Measurements from ENCODE around the gene SMAD2.
A peak's percentile ranks its signal among the peaks of the same experiment; 100 is the strongest.

Gene SMAD2

DNA sequence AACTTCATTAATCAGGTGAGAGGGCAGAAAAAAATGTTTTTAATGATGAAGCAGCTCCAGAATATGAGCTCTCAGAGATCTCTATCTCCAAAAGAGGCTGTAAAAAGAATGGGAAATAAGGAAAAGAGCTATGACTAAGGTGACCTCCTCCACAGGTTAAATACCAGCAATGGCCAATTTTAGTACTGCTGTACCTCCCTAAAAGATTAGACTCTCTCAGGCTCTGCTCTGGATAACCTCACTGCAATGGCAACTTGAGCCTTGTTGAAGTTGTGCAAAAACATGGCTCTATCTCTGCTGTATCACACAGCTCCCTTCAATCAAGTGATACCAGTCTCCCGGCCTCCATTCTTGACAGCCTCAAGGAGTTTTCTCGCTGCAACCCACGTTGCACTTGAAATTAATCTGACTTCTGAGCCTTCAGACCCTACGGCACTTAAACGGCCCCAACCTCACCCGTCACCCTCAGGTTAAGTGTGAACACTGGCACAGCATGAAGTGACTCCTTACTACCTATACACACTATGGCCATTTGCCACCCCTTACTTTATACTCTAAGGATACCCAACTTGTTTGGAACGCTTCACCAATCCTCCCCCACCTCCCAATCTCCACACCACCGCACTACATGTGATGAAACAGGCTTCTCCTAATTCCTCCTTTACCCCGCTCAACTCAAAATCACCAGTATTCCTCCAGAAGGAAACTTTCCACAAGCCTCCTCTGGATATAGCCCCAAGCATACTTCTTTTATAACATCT, 36.3 kb downstream of the SMAD2 start:
- no peak for DNase-seq

DNA sequence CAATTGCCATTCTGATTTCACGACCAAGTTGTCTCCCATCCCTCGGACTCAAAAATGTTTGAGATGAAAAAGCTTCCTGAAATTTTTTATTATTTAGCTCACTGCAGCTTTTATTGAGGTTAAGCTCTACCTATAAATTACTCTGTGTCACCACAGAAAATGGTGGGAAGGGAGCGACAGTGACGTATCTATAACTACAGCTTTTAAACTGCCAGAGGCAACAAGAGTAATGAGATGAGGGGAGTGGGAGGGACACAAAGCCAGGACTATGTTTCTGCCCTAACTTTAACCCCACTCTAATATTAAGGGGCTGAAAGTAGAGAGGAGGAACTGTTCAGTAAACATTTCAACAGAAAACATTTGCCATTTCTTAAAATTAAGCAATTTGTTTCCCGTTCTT, 37.4 kb downstream of the SMAD2 start:
- no peak for DNase-seq

DNA sequence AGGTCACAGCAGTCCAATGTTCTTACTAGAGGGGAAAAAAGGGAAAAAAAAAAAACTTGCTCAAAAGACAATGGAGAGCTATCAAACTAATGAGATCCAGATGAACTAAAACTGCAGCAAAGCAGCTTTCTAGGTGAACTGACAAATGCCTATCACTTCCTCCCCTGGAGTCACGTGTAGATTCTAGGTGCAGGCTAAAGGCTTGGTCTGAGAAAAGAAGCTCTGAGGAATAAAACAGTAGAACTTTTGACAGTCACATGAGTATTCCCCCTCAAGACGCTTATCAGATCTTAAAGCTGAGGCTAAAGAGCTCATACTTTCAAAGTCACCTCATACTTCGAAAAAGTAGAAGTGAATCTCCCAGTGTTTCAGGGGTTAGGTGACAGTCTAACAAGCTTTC, 42.3 kb downstream of the SMAD2 start:
- no peak for DNase-seq

DNA sequence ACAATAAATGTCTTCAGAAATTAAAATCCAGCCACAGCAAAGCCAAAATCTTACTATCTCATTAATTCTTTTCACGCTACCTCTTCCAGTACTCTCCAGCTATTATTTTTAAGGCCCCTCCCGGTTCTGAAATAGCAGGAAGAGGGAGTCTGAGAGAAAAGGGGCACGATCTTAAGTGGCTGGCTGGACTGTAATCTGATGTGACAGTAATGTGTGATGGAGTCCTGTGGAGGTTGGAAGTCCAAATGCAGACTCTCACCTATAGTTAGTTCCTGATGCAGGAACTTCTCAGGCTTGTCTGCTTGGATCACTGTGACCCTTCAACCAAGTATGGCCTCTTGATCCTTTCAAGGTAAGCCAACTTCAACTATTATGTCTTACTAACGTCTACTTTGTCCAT, 43.2 kb downstream of the SMAD2 start:
- no peak for DNase-seq

DNA sequence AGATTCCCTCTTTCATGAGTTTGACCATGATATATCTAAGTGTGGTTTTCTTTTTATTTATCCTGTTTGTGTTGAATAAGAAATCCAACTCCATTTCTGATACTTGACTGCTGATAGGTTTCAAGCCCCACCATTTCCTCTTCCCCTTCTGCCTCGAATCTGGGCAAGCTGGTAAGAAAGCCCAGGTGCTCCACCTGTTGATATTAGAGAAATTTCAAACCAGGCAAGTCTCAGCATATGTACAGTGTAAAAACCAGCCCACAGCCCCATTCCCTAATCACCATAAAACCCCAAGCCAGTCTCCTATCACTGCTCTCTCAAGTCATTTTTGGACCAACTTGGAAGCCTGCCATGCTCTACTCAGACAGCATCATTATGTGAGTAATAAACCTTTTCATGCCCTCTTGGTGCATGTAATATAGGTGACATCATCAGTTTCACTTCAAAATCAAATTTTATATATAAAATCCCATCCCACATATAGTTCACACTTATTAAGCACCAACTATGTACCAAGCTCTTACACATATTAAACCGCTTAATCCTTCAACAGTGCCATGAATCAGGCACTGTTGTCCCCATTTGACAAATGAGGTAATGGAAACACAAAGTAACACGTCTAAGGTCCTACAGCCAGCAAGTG, 46.6 kb downstream of the SMAD2 start:
- DNase-seq: peak; percentile 75

DNA sequence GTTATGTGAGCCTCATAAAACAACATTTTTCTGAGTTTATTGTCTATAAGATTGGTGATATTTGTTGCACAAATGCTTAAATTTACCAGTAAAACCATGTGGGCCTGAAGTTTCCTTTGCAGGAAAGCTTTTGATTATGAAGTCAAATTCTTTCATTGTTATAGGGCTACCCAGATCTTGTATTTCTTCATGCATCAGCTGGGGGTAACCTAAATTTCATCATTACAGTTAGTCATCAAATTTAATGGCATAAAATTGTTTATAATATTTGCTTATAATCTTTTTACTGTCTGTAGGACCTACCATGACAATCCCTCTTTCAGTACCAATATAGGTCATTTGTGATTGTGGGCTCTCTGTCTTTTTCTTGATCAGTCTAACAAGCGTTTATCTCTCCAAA, 47.8 kb downstream of the SMAD2 start:
- DNase-seq: peak; percentile 17

DNA sequence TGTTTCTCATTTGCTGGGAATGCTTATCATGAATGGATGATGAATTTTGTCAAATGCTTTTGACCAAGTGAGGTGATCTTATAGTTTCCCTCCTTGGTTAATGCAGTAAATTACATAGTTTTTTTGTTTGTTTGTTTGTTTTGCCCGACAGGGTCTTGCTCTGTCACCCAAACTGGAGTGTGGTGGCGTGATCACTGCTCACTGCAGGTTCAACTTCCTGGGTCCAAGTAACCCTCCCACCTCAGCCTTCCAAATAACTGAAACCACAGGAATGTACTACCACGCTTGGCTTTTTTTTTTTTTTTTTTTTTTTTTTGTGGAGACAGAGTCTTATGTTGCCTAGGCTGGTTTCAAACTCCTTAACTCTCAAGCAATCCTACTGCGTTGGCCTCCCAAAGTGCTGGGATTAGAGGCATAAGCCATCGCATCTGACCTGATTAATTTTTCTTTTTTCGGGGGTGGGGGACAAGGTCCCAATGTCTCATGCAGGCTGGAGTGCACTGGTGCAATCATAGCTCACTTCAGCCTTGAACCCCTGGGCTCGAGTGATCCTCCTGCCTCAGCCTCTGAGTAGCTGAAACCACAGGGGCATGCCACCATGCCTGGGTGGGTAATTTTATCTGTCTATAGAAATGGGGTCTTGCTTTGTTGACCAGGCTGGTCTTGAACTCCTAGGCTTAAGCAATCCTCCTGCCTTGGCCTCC, 48.6 kb downstream of the SMAD2 start:
- peak; percentile 42 for DNase-seq

DNA sequence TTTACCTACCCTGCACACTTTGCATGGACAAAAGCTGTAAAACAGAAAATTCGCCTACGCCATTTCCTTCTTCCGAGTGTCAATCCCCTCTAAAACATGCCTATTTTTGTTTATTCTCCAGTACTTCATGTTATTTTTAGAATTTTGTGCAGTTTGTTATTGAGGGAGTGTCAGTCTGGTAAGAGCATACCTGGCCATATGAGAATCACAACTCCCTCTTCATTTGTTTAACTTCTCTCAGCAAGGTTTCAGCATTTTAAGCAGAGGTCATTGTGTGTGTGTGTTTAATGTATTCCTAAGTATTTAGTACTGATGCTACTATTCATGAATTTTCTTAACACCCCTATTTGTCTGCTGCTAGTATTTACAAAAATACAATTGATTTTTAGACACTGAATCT, 49.4 kb downstream of the SMAD2 start:
- DNase-seq: no peak

DNA sequence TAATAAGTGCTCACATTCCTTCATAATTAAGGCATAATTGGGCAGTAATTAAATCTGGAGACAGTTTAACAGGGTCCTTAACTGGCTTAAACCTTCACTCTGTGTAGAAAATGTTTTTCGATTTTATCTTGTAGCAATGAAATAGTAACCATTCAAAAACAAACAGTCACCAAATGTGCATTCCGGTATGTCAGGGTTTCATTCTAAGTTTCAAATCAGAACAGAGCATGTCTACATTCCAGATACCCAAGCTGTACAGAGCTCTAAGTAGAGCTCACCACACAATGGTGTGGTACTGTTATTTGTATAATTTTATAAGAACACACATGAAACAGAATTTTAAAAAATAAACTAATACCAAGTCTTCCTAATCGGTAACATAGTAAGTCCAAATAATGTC, 52.6 kb downstream of the SMAD2 start:
- DNase-seq: no peak

DNA sequence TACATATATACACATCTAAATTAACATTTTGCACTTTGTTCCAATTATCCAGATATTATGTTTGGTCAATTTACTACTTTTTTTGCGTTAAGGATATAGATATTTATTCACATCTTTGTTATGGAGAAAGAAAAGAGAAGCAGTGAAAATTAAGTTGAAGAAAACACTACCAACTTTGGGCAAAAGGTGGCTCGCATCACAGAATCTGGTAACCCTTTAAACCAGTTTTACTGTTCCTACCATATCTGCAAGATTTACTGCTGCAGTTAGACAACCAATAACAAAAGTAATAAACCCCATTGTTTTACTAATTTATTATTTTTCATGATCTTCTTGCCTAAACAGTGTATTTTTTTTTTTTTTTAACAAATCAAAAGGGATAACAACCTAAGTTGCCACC, 53.6 kb downstream of the SMAD2 start:
- DNase-seq: no peak

DNA sequence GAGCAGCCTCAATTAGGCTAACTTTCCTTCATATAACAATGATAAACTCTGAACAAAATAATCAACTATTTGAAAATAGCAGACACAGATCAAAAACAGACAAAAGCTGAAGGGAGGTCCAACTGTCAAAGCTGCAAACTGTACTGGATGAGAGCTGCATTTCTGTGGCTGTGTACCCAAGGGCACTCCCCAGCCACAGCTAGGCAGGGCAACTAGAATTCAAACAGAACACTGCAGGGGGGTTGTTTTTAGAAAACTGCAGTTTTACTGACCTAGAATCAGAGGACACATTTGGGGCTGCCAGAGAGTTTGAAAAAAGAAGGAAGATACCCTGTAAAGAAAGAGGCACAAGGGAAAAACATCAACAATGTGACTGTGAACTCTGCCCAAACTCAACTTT, 56.8 kb downstream of the SMAD2 start:
- no peak for DNase-seq

DNA sequence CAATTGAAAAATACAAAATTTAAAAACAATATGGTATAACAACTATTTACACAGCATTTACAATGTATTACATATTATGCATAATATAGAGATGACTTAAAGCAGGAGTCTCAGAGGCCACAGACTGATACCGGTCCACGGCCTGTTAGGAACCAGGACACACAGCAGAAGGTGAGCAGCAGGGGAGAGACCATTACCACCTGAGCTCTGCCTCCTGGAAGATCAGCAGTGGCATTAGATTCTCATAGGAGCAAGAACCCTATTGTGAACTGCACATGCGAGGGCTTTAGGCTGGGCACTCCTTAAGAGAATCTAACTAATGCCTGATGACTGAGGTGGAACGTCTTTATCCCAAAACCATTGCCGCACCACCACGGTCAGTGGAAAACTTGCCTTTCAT, 58.0 kb downstream of the SMAD2 start:
- no peak for DNase-seq

DNA sequence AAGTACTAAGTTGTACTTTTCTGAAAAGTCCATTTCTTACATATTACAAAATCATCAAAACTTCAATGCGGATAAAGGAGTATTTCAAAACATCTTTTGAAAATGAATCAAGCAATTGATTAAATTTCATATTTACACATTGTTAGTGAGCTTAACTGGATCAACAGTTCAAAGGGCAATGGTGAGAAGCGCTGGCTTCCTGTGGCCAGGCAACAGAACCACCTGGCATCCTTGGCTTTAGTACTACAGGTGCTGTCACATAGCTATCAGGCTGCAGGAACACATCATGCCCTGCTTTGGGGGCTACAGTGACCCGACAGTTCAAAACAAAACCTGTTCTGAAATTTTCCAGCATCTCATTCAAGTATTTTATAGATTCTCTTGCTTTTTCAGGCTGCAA, 59.2 kb downstream of the SMAD2 start:
- DNase-seq: no peak

DNA sequence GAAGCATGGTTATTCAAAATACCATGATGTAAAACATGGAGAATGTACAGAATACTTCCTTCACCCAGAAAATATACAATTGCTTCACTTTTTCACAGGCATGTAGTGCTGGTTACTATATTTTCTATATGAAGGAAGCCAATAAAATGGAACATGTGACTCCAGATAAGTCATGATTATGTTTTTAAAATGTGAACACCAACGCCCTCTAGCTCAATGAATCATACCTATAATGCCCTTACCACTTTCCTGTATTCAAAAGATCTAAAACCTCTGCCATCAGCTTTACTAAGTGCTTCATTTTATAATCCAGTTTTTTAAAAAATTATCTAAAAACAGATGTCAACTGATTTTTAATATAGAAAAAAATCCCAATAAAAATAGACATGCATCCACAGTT, 59.9 kb downstream of the SMAD2 start:
- no peak for DNase-seq

DNA sequence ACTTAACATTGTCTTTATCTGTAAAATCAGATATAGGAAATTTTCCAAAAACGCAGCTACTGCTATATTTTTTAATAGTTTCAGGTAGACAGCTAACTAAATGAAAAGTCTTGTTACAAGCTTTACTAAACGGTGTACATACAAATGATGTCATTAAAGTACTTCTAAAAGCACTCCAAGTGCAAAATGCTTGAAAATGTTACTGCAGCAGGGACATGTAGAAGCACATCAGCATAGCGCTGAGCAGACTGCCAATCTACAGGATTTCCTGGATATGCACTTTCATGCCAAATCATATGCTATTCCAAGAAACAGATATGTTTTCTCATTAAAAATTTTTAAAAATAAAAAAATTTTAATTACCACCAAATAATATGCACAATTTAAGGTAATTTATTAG, 61.7 kb downstream of the SMAD2 start:
- no peak for DNase-seq

DNA sequence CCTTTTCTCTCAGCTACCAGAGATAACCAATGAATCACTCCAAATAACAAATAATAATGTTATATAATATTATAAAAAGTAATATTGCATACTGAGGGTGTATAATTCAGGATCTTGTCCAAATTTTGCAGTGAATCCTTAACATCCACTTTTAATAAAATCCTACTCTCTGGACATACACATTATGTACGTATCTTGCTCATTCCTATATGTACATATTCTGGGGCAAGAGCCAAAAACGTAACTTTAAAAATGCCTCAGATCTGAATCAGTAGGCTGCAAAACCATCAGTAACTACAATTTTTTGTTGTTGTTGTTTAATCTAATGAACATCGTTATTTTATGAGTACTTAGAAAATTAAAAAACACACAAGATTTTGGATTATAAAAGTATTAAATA, 65.3 kb downstream of the SMAD2 start:
- DNase-seq: no peak

DNA sequence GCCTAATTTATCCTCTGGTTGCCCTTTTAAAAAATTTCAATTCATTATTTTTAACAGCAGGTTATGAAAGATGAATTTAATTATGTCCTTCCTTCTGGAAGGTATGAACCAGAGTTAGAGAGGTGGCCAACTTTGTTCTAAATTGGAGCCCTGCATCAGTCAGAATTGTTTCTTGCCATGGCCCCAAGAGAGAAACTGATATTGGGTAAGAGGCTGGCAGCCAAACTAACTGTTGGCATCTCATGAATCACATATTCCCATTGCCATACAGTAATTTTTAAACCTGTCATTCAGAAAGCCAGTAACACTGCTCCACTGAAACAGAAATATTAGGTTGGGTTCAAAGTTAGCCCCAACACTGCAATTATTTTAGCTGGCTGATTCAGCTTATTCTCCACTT, 67.4 kb downstream of the SMAD2 start:
- no peak for DNase-seq

DNA sequence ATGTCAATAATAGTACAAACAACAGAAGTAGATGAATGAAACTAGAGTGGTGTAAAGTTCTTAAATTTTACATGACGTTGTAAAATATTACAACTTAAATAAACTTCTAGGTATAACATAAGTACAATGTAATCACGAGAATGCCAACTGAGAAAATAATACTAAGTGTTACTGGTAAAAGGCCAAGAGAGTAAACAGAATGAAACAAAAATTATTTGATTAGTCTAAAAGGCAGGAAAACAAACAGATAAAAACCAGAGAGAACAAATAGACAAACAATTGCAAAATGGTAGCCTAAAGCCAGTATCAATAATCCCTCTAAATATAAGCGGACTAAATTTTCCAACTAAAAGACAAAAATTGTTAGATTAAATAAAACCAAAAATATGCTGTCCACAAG, 71.9 kb downstream of the SMAD2 start:
- DNase-seq: no peak

DNA sequence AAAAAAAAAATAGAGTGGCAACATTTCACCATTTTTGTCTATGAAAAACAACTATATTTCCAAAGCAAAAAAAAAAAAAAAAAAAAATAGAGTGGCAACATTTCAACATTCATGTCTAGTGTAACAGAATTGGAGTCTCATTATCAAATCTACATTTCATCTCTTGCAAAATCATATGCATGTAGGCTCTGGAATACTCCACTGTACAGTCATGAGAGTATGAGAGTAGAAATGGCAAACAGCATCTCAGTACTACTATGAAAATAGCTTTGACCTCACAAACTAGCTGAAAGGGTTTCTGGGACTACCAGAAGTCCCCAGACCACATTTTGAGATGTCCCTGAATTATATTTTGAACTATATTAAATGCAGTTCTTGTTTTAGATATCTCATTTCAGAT, 82.8 kb downstream of the SMAD2 start:
- DNase-seq: no peak

DNA sequence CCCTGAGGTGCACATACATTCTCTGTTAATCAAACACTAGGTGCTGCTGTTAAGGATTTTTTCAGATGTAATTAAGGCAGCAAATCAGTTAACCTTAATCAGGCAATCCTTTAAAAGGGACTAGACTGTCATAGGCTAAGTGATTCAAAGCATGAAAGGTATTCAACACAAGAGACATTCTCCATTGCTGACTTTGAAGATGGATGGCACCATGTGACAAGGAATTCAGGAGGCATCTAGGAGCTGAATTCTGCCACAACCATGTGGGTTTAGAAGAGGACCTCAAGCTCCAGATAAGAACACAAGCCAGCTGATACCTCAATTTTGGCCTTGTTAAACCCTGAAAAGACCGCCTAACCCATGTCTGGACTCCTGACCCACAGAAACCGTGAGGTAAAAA, 84.0 kb downstream of the SMAD2 start:
- DNase-seq: no peak

DNA sequence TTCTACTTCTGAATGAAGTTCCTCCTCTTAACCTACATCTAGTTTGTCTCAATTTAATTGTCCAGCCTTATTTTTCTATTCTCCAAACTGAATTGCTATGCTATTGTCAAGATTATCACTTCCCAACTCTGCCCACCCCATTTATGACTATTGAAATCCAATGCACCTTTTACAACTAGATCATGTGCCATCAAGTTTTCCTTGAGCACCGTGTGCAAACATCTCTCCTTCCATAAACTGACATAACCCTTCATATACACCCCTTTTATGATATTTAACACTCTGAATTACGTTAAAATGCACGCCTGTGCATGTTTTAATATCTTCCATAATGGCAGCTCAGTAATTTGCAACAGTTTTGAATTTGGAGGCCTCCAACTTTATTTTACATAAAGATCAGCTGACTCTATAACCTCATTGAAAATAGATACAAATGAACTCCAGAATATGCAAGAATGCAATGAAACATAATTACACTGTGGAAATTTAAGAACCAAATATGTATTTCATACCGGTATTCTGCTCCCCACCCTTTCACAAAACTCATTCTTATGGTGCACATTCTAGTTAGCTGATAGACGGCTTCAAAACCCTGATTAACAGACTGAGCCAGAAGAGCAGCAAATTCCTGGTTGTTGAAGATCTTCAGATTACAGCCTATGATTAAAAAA, 85.5 kb downstream of the SMAD2 start:
- DNase-seq: no peak

DNA sequence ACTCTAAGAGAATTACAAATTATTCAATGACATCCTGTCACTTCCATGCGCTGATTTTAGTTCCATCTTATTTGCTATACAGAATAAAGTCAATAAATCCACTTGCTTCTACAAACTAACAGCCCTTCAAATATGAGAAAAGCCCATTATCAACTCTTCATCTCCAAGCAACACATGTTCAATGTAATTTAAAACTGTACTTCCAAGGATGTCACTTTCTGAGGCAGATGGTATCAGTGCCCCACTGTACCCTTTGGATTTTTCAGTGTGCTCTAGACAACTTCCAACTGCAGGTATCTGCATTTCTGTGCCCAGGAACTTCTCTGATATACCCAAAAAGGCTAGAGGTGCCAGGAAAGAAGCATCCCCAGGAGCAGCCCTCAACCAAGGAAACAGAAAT, 87.6 kb downstream of the SMAD2 start:
- DNase-seq: no peak

DNA sequence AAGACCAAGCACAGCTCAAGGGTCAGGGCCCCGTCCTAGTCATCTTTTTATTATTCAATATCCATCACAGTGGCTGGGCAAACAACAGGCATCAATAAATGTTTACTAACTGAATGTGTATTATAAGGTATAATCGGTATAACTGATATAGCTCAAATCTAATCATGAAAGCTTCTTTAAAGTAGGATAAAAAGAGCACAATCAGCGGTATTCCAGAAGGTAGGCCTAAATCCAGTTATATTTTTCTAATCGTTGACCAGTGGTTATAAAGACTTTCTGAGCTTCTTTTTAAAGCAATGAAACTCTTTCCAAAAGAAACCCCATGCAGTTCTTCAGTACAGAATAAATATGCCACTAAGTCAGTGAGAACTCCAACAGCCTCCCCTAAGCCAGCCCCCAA, 92.1 kb downstream of the SMAD2 start:
- DNase-seq: no peak

DNA sequence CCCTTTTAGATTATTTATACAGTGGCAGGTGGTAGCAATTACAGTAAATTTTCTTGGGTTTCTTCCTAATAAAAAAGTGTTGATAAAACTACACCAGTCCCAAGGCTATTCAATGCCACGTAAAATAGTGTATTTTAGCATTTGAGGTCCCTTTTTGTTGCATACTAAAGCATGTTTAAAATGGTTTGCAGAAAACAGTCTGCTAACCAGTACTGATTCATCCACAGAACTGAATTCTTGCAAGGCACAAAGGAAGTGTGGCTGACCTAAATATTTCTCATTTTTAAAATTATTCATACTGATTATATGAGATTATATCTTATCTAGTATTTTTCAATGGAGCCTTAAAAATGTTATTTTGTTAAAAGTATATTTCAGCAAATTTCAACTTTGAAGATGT, 98.1 kb downstream of the SMAD2 start:
- DNase-seq: peak; percentile 8

Measured in fibroblast of skin of right biceps (primary cell).